DOHH2 (cell line): ENCODE measurements around the gene INSRR.

Source experiments
- H3F3A ChIP-seq: fragments of 200-600 bp; sonication (generic), shearing (Covaris generic); 2 replicates; pipeline ENCODE4 v1.6.0; 2016; ENCODE audit warnings: antibody characterized with exemption, mild to moderate bottlenecking; ENCODE audit not compliant: control insufficient read depth, insufficient read depth
- H3K27ac ChIP-seq: fragments of 200-600 bp; sonication (generic); 2 replicates; pipeline ENCODE4 v1.5.1; 2014; ENCODE audit warnings: low read depth, mild to moderate bottlenecking, low read length, moderate library complexity
- H3K27me3 ChIP-seq: fragments of 200-600 bp; sonication (generic); 2 replicates; pipeline ENCODE4 v1.6.1; 2014; ENCODE audit warnings: mild to moderate bottlenecking, low read length, mixed read lengths; ENCODE audit not compliant: control insufficient read depth
- H3K36me3 ChIP-seq: fragments of 200-600 bp; sonication (generic); 2 replicates; pipeline ENCODE4 v1.6.1; 2014; ENCODE audit warnings: mild to moderate bottlenecking, low read length, moderate library complexity, mixed read lengths; ENCODE audit not compliant: control insufficient read depth
- H3K4me1 ChIP-seq: fragments of 200-600 bp; sonication (generic); 2 replicates; pipeline ENCODE4 v1.6.1; 2014; ENCODE audit warnings: mild to moderate bottlenecking, low read length, mixed read lengths; ENCODE audit not compliant: control insufficient read depth
- H3K4me2 ChIP-seq: fragments of 200-600 bp; sonication (generic); 2 replicates; pipeline ENCODE4 v1.6.0; 2014; ENCODE audit warnings: mild to moderate bottlenecking, low read length, moderate library complexity
- H3K4me3 ChIP-seq: fragments of 200-600 bp; sonication (generic); 2 replicates; pipeline ENCODE4 v1.5.1; 2014; ENCODE audit warnings: mild to moderate bottlenecking, low read length, mixed read lengths
- H3K79me2 ChIP-seq: fragments of 200-600 bp; sonication (generic); 2 replicates; pipeline ENCODE4 v1.6.1; 2014; ENCODE audit warnings: mild to moderate bottlenecking, low read length, mixed read lengths; ENCODE audit not compliant: control insufficient read depth
- H3K9me2 ChIP-seq: fragments of 200-600 bp; sonication (generic); replicated peaks from 2 replicates; pipeline ENCODE4 v1.6.1; 2014; ENCODE audit warnings: mild to moderate bottlenecking, low read length, mixed read lengths; ENCODE audit not compliant: control insufficient read depth
- H3K9me3 ChIP-seq: fragments of 200-600 bp; sonication (generic); 2 replicates; pipeline ENCODE4 v1.6.1; 2014; ENCODE audit warnings: antibody characterized with exemption, low read length, mixed read lengths; ENCODE audit not compliant: control insufficient read depth, insufficient read depth
- H4K20me1 ChIP-seq: fragments of 200-600 bp; sonication (generic); 2 replicates; pipeline ENCODE4 v1.6.0; 2014; ENCODE audit warnings: low read depth, mild to moderate bottlenecking, antibody characterized with exemption, low read length, moderate library complexity; ENCODE audit not compliant: control insufficient read depth, insufficient read depth
- CTCF ChIP-seq: fragments of 200-600 bp; sonication (generic); IDR thresholded peaks from one replicate; pipeline ENCODE4 v1.5.1; 2014; ENCODE audit warnings: antibody characterized with exemption, mild to moderate bottlenecking, low read depth, low read length; ENCODE audit not compliant: poor library complexity, severe bottlenecking
- EZH2phosphoT487 ChIP-seq: fragments of 200-600 bp; sonication (generic); IDR thresholded peaks from 2 replicates; pipeline ENCODE4 v1.6.1; 2017; ENCODE audit warnings: borderline replicate concordance, mild to moderate bottlenecking, antibody characterized with exemption, low read length, moderate library complexity, mixed read lengths

The INSRR gene

DNA sequence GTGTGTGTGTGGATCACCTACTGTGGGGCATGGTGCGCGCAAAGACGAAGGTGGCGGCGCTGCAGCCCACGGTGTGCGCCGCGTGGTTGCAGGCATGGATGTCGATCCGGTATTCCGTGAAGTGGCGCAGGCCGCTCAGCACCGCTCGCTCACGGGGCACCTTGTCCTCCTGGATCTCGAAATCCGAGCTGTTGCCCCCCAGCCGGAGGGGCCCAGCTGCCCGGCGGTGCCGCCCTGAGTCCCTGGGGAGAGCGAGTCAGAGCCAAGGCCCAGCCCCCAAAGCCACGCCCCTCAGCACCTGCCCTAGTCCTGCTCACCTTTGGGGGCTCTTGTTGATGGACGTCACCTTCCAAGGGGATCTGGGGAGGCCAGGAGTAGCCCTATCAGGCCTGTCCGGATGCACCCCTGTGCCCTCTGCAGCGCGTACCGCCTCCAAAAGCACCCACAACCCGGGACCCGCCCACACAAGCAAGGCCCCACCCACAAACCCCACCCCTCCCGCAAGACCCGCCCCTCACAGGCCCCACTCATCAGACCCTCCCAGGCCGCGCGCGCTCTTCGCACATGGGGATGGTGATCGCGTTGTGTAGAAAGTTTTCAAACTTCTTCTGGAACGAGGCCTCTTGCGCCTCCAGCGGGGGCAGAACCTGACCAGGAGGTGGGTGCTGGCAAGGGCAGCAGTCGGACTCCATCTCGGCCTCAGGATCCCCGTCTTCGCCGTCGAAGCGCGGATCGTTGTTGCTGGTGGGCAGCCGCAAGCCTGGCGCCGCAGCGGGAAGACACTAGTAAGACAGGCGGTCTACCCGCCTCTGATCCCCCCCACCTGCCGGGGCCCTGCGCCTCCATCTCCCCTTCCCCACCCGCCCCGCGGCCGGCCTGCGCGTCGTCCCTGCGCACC, 13.6 kb downstream of the INSRR start:
- Histone ChIP-seq H3K27me3 (no peaks in the 10 kb centered on the region), H3K4me2 (no peak overlapping the region), H3K4me3 (no peak overlapping the region)

GRCh38 chr1:156844638-156845037, 14.3 kb downstream of the INSRR start:
- H3K4me2 ChIP-seq, result no peak overlapping the region
- no peaks in the 10 kb centered on the region for H3K9me3 ChIP-seq
- no peaks in the 10 kb centered on the region for H4K20me1 ChIP-seq
- no peak overlapping the region for H3K4me3 ChIP-seq
- no peaks in the 10 kb centered on the region for H3K79me2 ChIP-seq
- no peak overlapping the region for H3K27ac ChIP-seq
- H3K4me1 ChIP-seq, result no peaks in the 10 kb centered on the region
- H3F3A ChIP-seq, result no peaks in the 10 kb centered on the region
- no peaks in the 10 kb centered on the region for H3K9me2 ChIP-seq
- no peak for TF ChIP-seq EZH2phosphoT487
- TF ChIP-seq CTCF, result no peak
- no peaks in the 10 kb centered on the region for H3K27me3 ChIP-seq
- no peaks in the 10 kb centered on the region for H3K36me3 ChIP-seq

More for the DNA sequence above, 13.6 kb downstream of the INSRR start:
- H3K9me2 ChIP-seq, result no peaks in the 10 kb centered on the region
- TF ChIP-seq EZH2phosphoT487 (no peak), CTCF (no peak)
- H3K9me3 ChIP-seq, result no peaks in the 10 kb centered on the region
- no peaks in the 10 kb centered on the region for H3K79me2 ChIP-seq
- H4K20me1 ChIP-seq, result no peaks in the 10 kb centered on the region
- no peaks in the 10 kb centered on the region for H3F3A ChIP-seq
- H3K4me1 ChIP-seq, result no peaks in the 10 kb centered on the region
- no peak overlapping the region for H3K27ac ChIP-seq
- no peaks in the 10 kb centered on the region for H3K36me3 ChIP-seq

- H3K9me2 ChIP-seq, result no peaks in the 10 kb centered on the region
- no peaks in the 10 kb centered on the region for H3F3A ChIP-seq
- H3K27me3 ChIP-seq, result no peaks in the 10 kb centered on the region
- H3K4me2 ChIP-seq, result no peak overlapping the region
- H3K27ac ChIP-seq, result no peak overlapping the region
- no peaks in the 10 kb centered on the region for H3K9me3 ChIP-seq
- H3K36me3 ChIP-seq, result no peaks in the 10 kb centered on the region
- H4K20me1 ChIP-seq, result no peaks in the 10 kb centered on the region
- H3K4me3 ChIP-seq, result no peak overlapping the region
- TF ChIP-seq EZH2phosphoT487, result no peak
- TF ChIP-seq CTCF, result no peak
- H3K79me2 ChIP-seq, result no peaks in the 10 kb centered on the region
- H3K4me1 ChIP-seq, result no peaks in the 10 kb centered on the region
Measured at GRCh38 chr1:156844102-156844501, 14.8 kb downstream of the INSRR start.
